Measurements from ENCODE around the gene MOSMO.

MOSMO gene

DNA sequence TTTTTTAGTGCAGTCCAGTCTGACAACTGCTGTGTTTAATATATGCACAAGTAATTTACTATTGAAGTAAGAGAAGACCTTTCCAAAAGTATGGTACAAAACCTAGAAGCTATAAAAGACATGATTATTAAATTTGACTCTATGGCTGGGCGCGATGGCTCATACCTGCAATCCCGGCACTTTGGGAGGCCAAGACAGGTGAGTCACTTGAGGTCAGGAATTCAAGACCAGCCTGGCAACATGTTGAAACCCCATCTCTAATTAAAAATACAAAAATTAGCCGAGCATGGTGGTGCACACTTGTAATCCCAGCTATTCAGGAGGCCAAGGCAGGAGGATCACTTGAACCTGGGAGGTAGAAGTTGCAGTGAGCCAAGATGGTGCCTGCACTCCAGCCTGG is 43.1 kb downstream of the MOSMO start:
- DNase-seq = no peak

DNA sequence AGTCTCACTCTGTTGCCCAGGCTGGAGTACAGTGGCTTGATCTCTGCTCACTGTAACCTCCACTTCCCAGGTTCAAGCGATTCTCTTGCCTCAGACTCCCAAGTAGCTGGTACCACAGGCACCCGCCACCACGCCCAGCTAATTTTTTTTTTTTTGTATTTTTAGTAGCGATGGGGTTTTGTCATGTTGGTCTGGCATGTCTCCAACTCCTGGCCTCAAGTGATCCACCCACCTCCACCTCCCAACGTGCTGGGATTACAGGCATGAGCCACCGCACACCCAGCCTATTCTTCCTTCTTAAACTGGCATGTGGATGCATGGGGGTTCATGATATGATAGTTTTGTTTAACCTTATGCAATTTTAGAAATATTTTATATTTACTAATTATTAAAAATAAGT is 45.1 kb downstream of the MOSMO start:
- no peak for DNase-seq

DNA sequence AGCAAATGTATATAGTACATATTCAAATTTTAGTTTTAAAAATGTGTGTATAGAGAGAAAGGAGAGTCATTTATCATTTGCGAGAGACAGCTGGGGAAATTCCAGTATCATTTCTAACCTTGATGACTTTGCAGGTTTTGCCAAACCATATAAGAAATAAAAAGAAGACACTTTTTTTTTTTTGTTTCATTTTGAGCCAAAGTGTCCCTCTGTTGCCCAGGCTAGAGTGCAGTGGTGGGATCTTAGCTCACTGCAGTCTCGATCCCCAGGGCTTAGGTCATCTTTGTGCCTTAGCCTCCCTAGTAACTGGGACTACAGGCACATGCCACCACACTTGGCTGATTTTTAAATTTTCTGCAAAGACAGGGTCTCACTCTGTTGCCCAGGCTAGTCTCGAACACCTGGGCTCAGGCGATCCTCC is 46.0 kb downstream of the MOSMO start:
- DNase-seq = no peak

DNA sequence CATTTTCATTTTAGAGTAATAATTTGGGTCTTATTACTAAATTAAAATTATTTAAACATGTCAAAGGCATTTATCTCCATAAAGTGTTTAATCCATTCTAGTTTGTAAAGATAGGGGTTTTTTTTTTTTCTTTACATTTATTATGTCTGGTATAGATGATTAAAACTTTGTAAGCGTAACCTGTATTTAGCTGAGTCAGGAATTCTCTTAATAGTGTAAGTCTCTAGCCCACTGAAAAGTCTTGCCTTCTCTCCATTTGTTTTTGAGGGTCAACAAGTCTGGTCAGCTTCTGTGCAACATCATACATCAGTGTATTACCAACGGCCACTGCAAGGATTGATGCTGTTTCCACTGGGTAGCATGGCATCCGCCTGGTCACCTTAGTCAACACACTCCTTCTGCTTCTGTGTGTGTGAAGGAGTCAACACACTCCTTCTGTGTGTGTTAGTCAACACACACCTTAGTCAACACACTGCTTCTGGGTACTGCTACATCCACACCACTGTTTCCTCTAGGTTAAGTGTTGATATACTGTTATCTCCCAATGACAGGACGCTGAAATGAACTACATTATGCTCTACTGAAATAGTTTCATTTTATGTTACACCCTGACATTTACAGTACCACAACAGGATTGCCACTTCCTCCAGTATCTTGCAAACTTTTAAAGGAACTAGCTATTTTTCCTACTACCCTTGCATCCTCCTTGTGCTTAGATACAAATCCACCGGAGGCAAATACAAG is 47.1 kb downstream of the MOSMO start:
- DNase-seq = no peak

DNA sequence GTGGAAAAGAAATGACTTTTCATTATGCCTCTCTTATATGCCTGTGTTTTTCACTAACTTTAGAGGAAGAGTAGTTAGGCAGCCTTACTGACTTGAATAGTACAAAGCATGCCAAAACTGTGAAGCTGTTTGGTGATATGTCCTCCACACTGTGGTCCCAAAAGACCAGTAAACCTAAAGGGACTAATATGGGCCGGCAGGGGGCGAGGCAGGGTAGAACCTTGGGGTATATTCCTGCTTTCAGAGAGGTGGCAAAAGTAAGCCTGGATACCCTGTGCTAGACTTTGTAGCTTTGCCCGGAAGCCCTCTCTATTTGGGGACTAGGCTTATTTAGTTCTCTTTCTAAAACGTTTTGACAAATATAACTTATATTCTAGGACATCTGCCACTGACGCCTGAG is 48.0 kb downstream of the MOSMO start:
- no peak for DNase-seq

DNA sequence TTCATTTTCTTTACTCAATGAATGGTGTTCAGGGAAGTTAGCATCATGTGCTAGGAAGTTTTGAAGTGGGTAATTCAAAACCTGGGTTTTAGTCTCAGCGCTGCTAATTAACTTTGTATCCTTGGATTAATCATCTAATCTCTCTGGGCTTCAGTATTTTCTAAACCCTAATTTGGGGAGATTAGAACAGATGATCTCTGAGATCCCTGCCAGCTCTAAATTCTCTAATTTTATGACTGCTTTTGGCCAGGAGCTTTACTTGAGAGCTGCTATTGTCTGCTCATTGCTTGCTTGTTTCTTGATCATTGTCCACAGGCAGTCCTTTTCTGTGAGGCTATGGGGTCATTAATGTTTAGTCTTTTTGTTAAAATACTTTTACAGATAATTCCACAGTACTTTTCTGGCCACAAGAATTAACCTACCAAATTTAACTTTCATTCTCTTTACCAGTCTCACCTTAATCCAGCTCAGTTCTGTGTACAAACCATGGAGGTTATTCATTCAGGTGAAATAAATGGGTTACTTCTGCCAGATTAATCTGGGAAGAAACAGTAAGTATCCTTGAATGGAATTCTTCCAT is 56.1 kb downstream of the MOSMO start:
- DNase-seq = no peak

DNA sequence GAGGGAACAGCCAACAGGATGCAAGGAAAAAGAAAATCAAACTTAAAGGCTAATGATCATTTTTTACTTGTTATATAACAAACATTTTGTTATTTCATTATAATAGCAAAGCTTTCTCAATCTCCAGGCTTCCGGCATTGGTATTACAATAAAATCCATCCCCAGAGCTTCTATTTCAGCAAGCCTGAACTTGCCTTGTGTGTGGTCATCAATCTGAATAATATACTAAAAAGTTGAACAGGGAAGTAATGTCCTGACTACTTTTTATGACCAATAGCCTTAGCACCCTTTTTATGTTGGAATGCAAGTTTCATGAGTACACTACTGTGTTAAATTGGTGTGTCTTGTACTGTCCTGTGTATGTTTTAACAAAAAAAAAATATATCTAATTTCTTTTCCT is 57.3 kb downstream of the MOSMO start:
- DNase-seq = no peak

DNA sequence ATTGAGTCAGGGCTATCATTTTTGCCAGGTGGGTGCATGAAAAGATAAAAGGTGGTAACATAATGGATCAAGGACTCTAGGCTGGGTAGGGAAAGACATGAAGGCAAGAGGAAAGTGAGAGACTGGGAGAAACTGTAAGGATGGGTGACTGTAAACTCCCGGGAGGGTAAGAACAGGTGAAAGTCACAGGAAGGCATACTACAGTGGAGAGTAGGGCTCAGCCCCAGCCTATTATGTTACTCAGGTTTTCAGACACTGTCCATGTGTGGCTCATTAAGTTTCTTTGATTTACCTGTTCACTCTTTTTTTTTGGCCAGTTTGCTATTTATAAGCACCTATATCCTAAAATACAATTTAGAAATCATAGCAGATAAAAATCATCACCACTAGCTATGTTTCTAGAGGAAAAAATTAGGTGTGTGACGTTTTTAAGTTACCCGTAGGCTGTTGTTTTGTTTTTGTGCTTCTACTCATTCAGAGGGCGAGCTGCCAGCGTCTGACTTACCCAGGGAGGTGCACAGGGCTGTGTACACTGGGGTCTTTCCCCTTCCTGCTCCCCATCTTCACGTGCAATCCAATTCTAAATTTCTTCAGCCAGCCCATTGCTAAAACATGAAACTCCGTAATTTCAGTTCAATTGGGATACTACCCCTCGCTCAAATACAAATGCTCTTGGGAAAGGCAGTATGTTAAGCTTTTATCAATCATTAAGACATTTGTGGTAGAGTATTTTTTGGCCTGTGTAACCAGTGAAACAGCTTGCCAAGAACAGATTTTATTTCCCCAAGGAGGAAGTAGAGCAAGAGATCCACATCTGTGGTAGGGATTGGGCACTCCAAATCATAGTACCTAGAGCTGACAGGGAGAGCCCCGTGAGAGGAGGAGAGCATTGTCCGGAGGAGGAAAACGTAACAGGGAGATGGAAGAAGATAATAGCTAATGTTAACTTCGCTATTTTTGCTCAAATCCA is 62.7 kb downstream of the MOSMO start:
- DNase-seq = no peak

DNA sequence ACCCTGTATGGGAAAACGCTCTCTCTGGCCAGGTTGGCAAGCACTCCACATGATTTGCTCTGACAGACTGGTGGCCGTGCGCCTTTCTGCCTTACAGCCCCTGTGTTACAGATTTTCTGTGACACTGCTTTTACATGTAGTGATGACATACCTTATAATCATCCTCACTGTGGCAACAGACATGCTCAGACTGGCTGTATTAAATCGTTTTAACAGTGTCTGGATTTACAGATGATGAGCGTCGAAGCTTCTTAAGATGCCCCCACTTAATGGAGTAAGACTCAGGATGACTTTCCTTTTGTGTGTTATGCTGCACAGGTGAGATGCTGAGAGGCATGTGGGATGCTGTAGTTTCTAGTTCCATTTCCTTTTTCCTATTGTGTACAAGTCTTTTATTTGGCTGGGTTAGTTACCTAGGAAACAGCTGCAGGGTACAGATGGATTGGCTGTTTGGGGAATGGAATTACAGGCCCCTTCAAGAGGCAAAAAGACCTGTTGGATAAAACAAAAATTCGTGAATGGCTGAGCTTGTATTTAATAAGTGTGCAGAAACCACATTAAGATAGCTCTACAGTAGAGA is 63.5 kb downstream of the MOSMO start:
- no peak for DNase-seq

DNA sequence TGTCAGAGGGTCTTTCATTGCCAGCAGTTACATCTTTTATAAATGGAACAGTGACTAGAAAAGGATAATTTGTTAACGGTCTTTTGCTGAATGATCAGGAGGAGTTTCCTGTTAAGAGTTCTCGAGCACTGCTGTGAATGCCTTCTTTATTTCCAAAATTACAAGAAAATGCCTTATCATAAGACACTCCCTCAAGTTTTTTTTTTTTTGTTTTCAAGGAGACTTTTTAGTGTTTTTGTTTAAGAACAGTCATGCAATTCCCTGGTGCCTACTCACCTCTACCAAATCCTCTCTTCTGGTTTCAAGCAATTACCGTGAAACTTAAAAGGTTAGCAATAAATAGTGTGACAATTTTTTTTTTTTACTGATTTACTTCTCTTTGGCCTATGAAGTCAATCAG is 65.4 kb downstream of the MOSMO start:
- no peak for DNase-seq

DNA sequence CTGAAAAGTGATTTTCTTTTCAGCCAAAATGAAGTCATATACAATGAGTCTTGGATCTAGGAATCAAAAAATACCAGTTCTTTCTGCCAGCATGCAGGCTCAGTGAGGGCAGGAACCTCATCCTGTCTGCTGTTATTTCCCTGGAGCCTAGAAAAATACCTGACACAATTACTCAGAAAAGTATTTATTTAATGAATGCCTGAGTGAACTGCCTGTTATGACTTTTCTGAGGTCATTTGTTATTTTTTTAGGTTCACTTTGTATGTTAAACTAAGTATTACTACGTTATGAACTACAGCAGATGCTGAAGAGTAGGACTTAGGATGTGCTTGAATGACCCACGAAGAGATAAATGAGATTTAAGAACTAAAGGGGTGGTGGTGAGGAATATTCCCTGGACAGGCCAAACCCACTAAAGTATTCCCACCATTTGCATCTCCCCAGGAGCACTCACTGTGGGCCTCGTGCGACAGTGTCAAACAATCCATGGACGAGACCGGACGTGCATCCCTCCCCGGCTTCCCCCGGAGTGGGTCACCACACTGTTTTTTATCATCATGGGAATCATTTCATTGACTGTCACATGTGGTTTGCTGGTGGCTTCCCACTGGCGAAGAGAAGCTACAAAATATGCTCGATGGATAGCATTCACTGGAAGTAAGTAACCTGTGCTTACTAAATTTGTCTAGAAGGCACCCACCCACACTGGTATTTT is 67.3 kb downstream of the MOSMO start:
- peak; percentile 72 for DNase-seq

DNA sequence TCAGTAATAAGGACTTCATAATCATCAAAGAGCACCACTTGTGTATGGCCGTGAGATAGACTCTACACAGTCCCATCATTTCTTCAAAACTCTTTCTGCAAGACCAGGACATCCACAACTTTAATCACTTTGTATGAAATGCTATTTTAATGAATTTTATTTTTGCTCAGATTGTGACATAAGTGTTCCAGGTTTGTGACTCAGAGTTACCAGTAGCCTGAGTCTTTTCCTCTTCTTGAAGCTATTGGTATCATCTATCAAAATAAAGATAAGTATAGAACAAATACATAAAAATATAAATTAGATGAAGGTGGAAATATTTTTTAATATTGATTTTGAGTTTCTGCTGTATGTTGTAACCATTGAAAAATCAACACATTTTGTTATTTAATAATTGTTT is 67.9 kb downstream of the MOSMO start:
- no peak for DNase-seq

DNA sequence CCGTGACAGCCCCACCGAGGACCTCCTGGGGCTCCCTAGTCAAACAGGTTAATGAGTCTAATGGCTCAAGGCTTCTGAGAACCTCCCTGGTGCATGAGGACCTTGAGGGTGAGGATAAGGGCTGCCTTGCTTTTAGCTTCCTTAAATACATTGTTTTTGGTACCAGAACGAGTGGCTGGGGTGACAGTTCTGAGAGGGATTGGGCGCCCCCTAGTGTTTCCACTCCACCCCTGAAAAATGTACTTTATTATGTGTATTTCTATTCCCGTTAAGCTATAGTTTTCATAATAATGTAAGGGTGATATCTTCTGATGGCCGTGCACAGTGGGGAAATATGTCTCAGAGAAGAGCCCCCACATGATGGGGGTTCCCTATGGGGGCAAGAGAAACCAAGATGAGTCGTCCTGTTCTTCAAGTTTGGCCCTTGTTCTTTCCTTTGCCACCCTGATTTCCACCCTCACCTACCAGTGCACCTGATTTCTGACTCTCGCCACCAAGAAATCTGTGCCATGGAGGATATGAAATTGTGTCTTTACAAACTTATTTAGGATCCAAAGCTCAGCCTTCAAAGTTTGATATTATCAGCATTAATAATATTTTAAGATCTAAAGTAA is 69.9 kb downstream of the MOSMO start:
- DNase-seq = peak; percentile 49

DNA sequence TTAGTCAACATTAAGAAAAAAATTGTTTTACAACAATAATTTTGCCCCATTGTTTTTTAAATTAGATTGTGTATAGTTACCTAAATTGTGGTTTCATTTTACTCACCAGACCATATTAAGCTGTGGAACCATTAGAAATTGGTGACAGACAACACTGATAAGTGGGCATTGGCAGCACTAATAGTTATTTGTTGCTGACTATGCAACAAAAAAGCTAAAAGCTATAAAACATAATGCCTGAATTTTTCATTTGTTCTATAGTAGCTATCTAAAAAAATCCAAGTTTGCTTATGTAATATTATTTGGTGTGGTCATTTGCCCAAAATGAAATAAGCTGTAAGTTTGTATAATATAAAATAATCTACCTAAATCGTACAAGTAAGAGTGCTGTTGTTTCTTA is 70.7 kb downstream of the MOSMO start:
- no peak for DNase-seq

DNA sequence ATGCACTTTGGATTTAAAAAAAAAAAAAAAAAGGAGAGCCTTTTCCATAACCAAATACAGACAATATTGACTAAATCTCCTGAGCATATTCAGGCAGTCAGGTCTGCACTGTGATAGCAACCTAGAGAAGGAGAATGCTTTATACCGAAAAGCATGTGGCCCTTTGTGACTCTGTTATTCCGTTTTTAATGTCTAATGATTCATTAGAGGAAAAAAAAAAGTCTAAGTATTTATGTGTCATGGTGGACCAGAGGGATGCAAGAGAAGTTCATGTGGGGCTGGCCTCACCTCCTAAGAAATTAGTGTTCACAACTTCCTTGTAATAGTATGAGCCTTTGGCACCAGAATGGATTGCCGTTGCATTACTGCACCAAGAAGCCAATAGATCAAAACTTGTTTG is 73.1 kb downstream of the MOSMO start:
- no peak for DNase-seq

DNA sequence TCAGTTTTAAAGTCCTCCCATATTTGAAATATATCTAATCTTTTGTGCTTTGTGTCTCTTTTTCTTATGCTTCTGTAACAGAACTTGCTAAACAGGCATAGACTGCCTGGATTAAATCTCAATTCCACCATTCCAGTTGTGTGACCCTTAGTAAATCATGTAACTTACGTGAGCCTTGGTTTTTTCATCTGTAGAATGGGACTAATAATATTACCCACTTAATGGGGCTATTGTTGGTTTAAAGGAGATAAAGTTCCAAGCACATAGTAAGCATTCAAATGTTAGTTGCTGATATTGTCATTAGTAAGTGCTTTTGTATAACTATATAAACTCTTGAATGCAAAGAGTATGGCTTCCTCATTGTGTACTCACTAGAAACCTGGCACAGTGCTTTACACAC is 78.5 kb downstream of the MOSMO start:
- DNase-seq = no peak

DNA sequence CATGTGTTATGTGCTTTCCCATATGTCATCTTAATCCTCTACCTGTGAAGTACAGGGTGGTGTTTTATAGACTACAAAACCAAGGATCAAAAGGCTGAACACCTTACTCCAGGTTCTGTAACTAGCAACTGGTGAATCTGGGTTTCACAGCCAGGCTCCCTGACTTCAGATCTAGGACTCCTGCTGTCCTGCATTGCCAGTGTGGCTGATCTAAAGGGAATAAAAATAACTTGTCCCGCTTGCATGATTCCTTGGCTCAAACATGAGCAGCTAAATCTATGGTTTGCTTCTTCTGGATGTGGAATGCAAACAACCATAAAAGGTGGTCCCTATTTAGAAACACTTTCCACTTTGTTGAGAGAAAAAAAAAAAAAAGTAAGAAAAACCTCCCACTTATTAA is 80.7 kb downstream of the MOSMO start:
- no peak for DNase-seq

DNA sequence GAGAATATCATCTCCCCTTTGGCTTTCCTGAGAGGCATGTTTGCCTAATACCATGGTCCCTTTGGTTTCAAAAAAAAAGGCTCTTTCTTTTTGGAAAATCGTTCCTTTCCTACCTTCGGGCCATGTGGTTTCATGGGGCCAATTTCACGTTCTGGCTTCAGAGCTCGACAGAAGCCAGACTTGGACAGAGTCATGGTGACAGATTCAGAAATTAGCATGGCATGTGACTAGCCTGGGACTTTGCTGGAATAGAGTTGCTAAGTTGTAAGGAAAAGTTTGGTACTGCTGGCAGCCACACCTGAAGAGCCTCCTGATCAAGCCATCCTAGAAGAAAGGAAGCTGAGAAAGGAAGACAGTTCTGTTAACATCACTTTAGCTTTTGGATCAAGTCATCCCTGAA is 82.0 kb downstream of the MOSMO start:
- DNase-seq = no peak

DNA sequence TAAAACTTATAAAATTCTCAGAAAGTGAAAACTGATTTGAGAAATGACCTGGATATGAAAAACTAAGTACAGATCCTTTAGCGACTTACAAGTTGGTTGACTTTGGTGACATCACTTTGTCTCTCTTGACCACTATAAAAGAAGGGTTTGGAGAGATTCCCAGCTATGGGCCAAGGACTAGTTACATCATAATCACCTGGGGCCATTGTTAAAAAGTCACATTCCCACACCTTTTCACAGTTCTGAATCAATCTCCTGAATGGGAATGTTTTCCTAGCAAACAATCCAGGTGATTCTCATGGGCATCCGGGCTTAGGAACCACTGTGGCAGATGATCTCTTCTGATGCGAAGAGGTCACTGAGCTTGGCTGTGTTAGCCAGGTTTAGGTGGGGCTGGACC is 83.8 kb downstream of the MOSMO start:
- DNase-seq = no peak

DNA sequence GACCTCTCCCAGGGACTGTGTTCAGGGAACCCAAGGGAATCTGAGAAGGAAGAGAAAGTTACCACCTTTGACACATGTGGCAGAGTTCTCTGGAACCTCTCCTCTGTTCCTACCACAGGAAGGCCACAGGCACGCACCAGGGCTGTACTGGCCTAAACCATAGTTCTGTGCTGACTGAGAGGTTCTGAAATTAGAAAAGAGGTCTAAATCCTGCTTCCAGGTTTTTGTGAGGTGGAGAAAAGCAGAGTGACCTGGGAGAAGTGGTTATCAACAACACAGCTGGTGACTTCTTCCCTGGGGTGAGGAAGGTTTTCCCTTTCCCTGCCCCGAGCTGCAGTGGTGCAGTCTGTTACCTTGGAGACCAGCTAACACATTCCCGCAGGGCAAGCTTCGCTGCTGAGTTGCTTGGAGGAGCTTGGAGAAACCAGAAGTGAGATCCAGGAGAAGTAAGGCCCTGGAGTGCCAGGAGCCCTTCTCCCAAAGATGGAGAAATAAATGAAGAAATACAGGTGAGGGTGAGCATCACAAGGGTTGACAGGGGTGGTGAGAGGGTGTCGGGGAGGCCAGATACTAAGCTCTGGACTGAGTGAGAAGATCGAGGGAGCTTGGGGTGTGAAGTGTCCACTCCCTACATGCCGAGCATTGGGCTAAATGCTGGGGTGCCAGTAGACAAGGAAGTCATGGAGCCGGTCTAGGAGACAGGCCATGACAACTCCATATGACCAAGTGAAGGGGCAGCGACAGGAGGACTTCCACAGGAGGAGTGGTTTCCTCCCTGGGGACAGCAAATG is 84.4 kb downstream of the MOSMO start, which contains the start of gene VWA3A:
Gene VWA3A, plus strand, starts transcription at position 399 of the 791 bp plus-strand sequence. Its CDS starts 97 bp downstream, at position 496.
- peak; percentile 54 for DNase-seq

DNA sequence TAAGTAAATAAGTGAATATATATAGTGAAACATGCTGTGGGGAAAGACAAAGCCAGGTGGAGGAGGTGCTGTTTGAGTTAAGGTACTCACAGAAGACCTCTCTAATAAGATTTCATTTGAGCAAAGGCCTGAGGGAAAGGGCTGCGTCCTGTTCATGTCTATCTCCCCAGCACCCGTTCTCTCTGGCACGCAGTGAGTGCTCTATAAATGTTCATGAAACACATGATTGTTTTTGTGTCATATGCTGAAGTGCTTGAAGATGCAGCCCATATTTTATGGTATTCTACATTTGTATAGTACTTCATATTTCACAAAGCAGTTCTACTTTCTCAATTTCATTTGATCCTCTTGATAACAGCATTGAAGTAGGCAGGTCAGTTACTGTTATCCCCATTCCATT is 85.4 kb downstream of the MOSMO start:
- DNase-seq = no peak
